GM12873 (cell line): Measurements from ENCODE around the gene ASAP2.

ENCODE experiments used
- CTCF ChIP-seq: IDR thresholded peaks from 2 replicates; pipeline ENCODE4 v1.5.1; 2012; ENCODE audit warnings: low read depth, mild to moderate bottlenecking, moderate library complexity, low read length, control low read depth; ENCODE audit not compliant: insufficient read depth; ENCODE audit errors: missing control alignments

The ASAP2 gene

GRCh38 chr2:9188823-9189222 is 17.8 kb upstream of the ASAP2 start:
- TF ChIP-seq CTCF, result no peak

- no peak for TF ChIP-seq CTCF
These were observed 16.7 kb upstream of the ASAP2 start for GRCh38 chr2:9189901-9190300.

GRCh38 chr2:9191041-9191481 is 15.6 kb upstream of the ASAP2 start:
- no peak for TF ChIP-seq CTCF

GRCh38 chr2:9192712-9193111 is 13.9 kb upstream of the ASAP2 start:
- TF ChIP-seq CTCF, result no peak

- TF ChIP-seq CTCF, result no peak
These were observed 12.3 kb upstream of the ASAP2 start for GRCh38 chr2:9194352-9194751.

- TF ChIP-seq CTCF, result no peak
These were observed 10.0 kb upstream of the ASAP2 start for GRCh38 chr2:9196637-9197036.

- TF ChIP-seq CTCF, result no peak
These were observed 8.7 kb upstream of the ASAP2 start for GRCh38 chr2:9197916-9198315.
